HG03108 (cell line): ENCODE results near the gene COL5A2.

Experiments
- ATAC-seq: cut with Tn5 transposase; IDR thresholded peaks from one replicate; pipeline ENCODE4 v1.9.1; 2021; ENCODE audit warnings: moderate library complexity; ENCODE audit not compliant: unreplicated experiment

Gene COL5A2

DNA sequence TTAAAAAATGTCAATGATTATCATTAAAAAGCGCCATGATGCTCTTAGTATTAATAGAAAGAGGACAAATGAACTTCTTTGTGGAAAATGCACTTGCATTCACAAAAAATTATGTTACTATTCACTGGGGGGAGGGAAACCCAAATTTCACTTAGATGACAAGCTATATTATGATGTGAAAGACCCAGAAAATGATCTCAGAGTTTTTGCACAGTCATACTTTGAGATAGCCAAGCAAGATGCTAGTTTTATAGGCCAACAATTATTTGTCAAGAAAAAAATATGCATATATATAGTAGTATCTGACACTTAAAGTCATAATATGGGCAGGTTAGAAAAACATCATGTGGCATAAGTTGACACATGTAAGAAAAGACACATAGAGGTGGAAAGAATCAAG lies 31.6 kb downstream of the COL5A2 start:
- ATAC-seq = no peak

- no peak for ATAC-seq
Observed at GRCh38 chr2:189147361-189147760, 32.2 kb downstream of the COL5A2 start.

GRCh38 chr2:189146553-189146952 lies 33.0 kb downstream of the COL5A2 start:
- no peak for ATAC-seq

DNA sequence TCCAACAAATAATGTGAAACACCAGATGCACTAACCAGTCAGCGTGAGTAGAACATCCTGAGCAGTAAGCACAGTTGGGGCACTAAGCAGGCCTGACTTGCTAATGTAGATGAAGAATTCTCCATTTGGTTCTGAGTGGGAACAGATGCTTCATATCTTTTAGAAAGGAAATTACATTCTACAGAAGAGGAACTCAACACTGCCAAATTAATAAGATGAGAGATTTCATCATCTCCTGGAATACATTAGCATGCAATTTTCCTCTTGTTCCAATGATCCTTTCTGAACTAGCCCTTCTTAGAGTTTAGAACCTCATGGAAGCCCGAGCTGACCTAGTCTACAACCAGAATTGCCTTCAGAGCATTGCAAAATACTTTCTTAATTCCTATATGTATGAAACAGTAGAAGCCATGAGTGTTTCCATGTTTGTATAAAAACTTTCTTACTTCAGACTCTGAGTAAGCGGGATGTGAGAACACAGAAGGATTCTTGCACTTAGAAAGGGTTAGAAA lies 34.8 kb downstream of the COL5A2 start:
- no peak for ATAC-seq

GRCh38 chr2:189143925-189144324 lies 35.6 kb downstream of the COL5A2 start:
- ATAC-seq = no peak

GRCh38 chr2:189142893-189143759 lies 36.4 kb downstream of the COL5A2 start:
- peak; percentile 94 for ATAC-seq

DNA sequence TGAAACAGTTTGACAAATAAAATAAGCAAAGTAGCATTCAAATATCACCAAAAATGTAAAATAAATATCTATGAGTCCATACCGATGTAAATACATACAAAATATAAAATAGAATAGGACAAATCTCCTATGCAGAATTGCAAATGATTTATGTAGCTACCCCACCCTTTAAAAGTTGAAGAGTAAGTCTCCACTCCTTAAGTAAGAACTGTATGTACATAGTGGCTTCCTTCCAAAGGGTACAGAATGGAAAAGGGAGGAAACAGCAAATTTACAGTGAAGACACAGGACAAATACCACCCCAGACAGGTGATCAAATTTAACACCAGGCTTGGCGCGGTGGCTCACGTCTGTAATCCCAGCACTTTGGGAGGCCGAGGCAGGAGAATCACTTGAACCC lies 40.8 kb downstream of the COL5A2 start:
- ATAC-seq = no peak

- no peak for ATAC-seq
Observed at GRCh38 chr2:189137519-189137918, 42.0 kb downstream of the COL5A2 start.

DNA sequence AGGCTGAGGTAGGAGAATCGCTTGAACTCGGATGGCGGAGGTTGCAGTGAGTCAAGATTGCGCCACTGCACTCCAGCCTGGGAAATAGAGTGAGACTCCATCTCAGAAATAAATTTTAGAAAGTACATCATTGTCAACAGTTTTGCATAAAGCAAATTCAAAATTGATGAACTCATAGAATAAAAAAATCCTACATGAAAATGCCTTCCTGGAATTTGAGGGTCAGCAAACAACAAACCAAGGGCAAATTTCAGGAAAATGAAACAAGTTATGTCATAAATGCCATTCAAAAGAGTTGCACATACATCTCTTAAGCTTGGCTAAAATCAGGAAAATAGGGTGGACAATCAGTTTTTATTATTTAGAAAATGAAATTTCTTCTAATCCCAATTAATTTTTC lies 45.1 kb downstream of the COL5A2 start:
- no peak for ATAC-seq

- no peak for ATAC-seq
Observed at GRCh38 chr2:189131991-189132390, 47.6 kb downstream of the COL5A2 start.

- ATAC-seq = no peak
Observed at GRCh38 chr2:189129971-189130370, 49.6 kb downstream of the COL5A2 start.

GRCh38 chr2:189128970-189129369 lies 50.6 kb downstream of the COL5A2 start:
- ATAC-seq = no peak

DNA sequence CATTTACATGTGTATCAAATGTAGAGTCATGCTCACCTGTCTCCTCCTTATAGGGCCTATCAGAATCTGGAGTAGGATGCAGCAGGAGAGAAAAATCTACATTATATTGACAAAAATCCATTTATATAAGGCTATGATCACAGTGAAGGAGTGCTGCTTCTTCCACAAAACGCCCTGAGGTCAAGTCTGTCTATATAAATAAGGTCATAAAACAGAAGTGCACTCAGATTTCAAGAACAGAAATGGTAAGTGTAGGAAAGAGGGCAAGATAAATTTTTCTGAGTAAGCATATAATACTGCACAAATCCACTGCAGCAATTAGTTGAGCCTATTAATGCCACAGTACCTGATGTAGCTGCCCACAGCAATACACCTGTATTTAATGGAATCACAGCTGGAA lies 51.8 kb downstream of the COL5A2 start:
- ATAC-seq = no peak

- ATAC-seq = no peak
Observed at GRCh38 chr2:189125195-189125594, 54.4 kb downstream of the COL5A2 start.

DNA sequence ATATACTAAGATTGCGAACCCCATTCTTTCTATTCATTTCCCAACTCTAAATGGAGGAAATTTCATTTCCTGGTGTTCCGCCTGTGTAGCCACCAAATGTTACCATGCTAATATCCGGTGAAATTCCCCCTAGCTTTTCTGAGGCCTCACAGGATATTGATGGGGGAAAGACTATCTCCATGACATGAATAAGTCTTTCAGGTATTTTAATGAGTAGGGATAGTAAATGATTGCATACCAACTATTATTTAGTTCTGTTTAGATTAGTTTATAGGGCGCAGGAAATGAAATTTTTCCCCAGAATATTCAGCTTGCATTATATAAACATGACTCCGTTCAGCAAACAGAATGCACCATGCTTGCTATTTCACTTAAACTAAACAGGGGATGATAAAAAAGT lies 55.4 kb downstream of the COL5A2 start:
- ATAC-seq = no peak

GRCh38 chr2:189118386-189118785 lies 61.2 kb downstream of the COL5A2 start:
- no peak for ATAC-seq

GRCh38 chr2:189116979-189117378 lies 62.6 kb downstream of the COL5A2 start:
- no peak for ATAC-seq

- no peak for ATAC-seq
Observed at GRCh38 chr2:189116087-189116486, 63.5 kb downstream of the COL5A2 start.

- no peak for ATAC-seq
Observed at GRCh38 chr2:189115126-189115525, 64.4 kb downstream of the COL5A2 start.

GRCh38 chr2:189113963-189114362 lies 65.6 kb downstream of the COL5A2 start:
- no peak for ATAC-seq

DNA sequence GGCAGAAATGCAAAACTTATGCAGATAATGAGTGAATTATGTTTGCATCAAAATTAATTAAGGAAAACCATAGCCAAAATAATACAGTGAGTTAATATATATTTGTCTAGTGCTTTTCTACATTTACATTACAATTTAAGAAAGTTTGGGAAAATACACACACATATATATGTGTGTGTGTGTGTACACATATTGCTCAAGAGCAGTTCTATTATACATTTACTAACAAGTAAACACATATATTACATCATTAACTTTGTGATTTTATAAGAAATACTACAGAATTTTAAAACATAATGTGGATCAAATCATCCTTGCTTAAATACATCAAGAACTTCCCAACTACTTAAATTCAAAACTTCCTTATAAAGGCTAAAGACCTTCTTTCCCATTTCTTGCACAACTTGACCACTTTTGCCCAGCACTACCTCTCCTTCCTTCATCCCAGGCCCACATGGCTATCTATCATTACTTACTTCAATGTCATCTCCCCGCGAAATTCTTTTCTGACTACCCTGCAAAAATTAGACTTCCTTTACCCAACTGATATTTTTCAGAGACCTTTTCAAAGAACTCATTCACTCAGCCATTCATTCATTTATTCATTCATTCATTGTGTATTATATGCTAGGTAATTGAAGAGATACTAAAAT lies 68.4 kb downstream of the COL5A2 start:
- no peak for ATAC-seq

DNA sequence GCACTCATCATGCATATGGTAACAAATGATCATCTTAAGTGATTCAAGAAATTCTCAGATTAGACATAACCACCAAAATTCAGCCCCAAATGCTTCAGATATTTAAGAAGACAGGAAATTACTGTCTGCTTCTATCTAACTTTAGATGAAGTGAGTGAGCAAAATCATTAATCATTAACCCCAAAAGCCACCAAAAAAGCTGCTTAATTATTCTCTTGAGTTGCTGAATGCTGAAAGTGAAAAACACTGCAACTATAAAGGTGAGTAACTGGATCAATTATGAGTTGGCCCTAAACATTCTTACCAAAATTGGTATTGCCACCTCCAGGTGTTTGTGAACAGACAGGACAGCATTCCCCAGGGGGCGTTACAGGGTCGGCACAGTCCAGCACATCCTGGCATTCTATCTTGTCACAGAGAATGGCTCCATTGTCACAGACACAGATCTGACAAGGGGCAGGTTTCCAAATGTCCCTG lies 69.6 kb downstream of the COL5A2 start:
- peak; percentile 93 for ATAC-seq
